Measurements from ENCODE around the gene C2orf92.

The C2orf92 gene

GRCh38 chr2:97724946-97725688, 55.6 kb downstream of the C2orf92 start:
- Histone ChIP-seq H3K9ac (ENCODE audit: low read depth, low read length) (no peak overlapping the region), H3K27me3 (ENCODE audit: insufficient read depth, low read length) (no peaks in the 10 kb centered on the region), H3K27ac (ENCODE audit: low read depth, low read length) (no peak overlapping the region), H3K9me3 (ENCODE audit: insufficient read depth, low read depth, low read length) (peaks cover 2% of the 10 kb centered on the region; the same call in 1 of the 2 replicates), H3K36me3 (ENCODE audit: insufficient read depth, low read length) (no peaks in the 10 kb centered on the region), H3K4me3 (ENCODE audit: low read length) (no peak overlapping the region), H3K4me1 (ENCODE audit: insufficient read depth, low read length) (peaks cover 4% of the 10 kb centered on the region)
- WGBS: 94% methylated on average over 31 of the region's 31 CpGs

GRCh38 chr2:97726261-97727064, 57.0 kb downstream of the C2orf92 start:
- WGBS: 64% methylated on average over 4 of the region's 4 CpGs
- Histone ChIP-seq H3K27me3 (ENCODE audit: insufficient read depth, low read length) (no peaks in the 10 kb centered on the region), H3K9me3 (ENCODE audit: insufficient read depth, low read depth, low read length) (peaks cover 6% of the 10 kb centered on the region; the same call in 1 of the 2 replicates), H3K4me3 (ENCODE audit: low read length) (no peak overlapping the region), H3K9ac (ENCODE audit: low read depth, low read length) (no peak overlapping the region), H3K36me3 (ENCODE audit: insufficient read depth, low read length) (no peaks in the 10 kb centered on the region), H3K4me1 (ENCODE audit: insufficient read depth, low read length) (no peaks in the 10 kb centered on the region), H3K27ac (ENCODE audit: low read depth, low read length) (no peak overlapping the region)

GRCh38 chr2:97727296-97727695, 57.8 kb downstream of the C2orf92 start:
- Histone ChIP-seq H3K4me1 (ENCODE audit: insufficient read depth, low read length) (no peaks in the 10 kb centered on the region), H3K9ac (ENCODE audit: low read depth, low read length) (no peak overlapping the region), H3K27ac (ENCODE audit: low read depth, low read length) (no peak overlapping the region), H3K27me3 (ENCODE audit: insufficient read depth, low read length) (no peaks in the 10 kb centered on the region), H3K36me3 (ENCODE audit: insufficient read depth, low read length) (no peaks in the 10 kb centered on the region), H3K4me3 (ENCODE audit: low read length) (no peak overlapping the region), H3K9me3 (ENCODE audit: insufficient read depth, low read depth, low read length) (peaks cover 6% of the 10 kb centered on the region; the same call in 1 of the 2 replicates)
- 92% methylated on average over 7 of the region's 7 CpGs for WGBS

DNA sequence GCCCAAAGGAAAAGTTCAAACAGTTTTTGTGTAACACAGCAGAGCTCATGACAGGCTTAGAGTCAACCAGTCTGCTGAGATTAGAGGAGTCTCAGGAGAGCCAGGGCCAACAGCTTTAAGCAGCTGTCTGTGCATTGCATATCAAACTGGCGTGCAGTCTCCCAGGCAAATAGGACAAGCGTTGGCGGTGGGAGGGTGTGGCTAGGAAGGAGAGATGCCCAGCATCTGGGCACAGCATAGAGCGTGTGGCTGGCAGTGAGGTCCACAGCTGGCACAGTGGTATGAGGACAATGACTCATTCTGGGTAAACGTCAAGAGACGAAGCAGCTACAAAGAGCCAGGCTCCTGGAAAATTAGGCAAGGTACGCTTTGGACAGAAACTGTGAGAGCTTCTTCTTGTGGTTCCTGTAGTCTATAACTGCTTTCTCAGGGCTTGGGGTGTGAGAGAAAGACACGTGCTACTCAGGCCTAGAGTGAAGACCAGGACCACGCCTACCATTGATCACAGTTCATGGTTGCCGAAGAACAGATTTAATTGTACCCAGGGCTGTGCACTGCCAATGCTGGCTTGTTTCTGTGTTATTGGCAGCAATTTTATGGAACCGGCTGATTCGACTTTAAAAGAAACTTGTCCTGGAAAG, 58.7 kb downstream of the C2orf92 start:
- H3K27ac ChIP-seq (ENCODE audit: low read depth, low read length): no peak overlapping the region
- no peaks in the 10 kb centered on the region for H3K27me3 ChIP-seq (ENCODE audit: insufficient read depth, low read length)
- H3K4me3 ChIP-seq (ENCODE audit: low read length): no peak overlapping the region
- H3K36me3 ChIP-seq (ENCODE audit: insufficient read depth, low read length): no peaks in the 10 kb centered on the region
- H3K9me3 ChIP-seq (ENCODE audit: insufficient read depth, low read depth, low read length): peaks cover 6% of the 10 kb centered on the region; the same call in 1 of the 2 replicates
- WGBS: 93% methylated on average over 12 of the region's 12 CpGs
- no peaks in the 10 kb centered on the region for H3K4me1 ChIP-seq (ENCODE audit: insufficient read depth, low read length)
- no peak overlapping the region for H3K9ac ChIP-seq (ENCODE audit: low read depth, low read length)

DNA sequence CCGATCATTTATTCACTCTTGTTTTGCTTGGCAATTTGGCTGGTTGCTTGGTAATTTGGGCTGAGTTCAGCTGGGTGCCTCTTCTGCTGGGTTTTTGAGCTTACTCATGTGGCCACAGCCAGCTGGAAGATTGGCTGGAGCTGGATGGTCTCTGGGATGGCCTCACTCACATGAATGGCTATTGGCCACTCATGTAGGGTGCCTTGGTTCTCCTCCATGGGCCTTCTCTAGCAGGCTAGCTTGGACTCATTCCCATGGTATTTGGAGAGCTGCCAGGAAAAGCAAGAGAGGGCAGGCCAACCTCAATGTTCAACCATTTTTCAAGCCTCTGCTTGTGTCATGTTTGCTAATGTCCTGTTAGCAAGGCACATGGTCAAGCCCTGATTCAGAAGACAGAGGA, 60.7 kb downstream of the C2orf92 start:
- H3K9ac ChIP-seq (ENCODE audit: low read depth, low read length): no peak overlapping the region
- H3K36me3 ChIP-seq (ENCODE audit: insufficient read depth, low read length): no peaks in the 10 kb centered on the region
- H3K27ac ChIP-seq (ENCODE audit: low read depth, low read length): no peak overlapping the region
- WGBS: no CpG with 5 or more reads among the region's 1 CpG
- no peaks in the 10 kb centered on the region for H3K27me3 ChIP-seq (ENCODE audit: insufficient read depth, low read length)
- no peaks in the 10 kb centered on the region for H3K4me1 ChIP-seq (ENCODE audit: insufficient read depth, low read length)
- H3K9me3 ChIP-seq (ENCODE audit: insufficient read depth, low read depth, low read length): peaks cover 6% of the 10 kb centered on the region; the same call in 1 of the 2 replicates
- no peak overlapping the region for H3K4me3 ChIP-seq (ENCODE audit: low read length)

DNA sequence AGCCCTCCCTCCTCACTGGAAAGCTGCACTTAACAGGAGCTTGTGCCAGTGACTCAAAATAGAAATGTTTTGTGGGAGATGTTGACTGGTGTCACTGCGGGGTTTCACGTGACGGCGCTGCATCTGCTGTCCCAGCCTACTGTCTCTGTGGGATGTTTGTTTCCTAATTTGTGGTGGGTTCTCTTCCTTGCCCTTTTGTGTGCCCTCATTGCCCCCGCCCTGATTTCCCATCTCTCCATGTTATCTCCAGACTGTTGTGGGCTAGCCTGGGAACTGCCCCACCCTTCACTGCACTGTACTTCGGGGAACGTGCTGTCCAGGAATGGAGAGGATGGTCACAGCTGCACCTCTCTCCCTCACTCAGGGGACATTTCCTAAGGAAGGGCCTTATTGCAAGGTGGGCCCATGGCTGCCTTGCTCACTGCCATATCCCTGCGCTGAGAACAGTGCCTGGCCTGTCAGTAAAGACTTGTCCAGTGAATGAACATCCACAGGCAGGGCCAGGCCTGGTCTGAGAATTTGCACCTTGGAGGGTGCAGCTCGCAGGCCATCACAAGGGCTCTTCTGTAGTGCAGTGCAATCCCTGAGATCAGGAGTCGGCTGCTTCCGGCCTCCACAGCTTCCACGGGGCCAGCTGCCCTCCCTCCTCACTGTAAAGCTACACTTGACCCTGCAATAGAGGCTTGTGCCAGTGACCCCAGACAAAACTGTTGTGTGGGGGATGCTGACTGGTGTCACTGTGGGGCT, 61.9 kb downstream of the C2orf92 start:
- no peaks in the 10 kb centered on the region for H3K36me3 ChIP-seq (ENCODE audit: insufficient read depth, low read length)
- H3K9ac ChIP-seq (ENCODE audit: low read depth, low read length): no peak overlapping the region
- peaks cover 6% of the 10 kb centered on the region; the same call in 1 of the 2 replicates for H3K9me3 ChIP-seq (ENCODE audit: insufficient read depth, low read depth, low read length)
- no peak overlapping the region for H3K27ac ChIP-seq (ENCODE audit: low read depth, low read length)
- no peaks in the 10 kb centered on the region for H3K4me1 ChIP-seq (ENCODE audit: insufficient read depth, low read length)
- no peaks in the 10 kb centered on the region for H3K27me3 ChIP-seq (ENCODE audit: insufficient read depth, low read length)
- no peak overlapping the region for H3K4me3 ChIP-seq (ENCODE audit: low read length)
- WGBS: 95% methylated on average over 12 of the region's 12 CpGs

DNA sequence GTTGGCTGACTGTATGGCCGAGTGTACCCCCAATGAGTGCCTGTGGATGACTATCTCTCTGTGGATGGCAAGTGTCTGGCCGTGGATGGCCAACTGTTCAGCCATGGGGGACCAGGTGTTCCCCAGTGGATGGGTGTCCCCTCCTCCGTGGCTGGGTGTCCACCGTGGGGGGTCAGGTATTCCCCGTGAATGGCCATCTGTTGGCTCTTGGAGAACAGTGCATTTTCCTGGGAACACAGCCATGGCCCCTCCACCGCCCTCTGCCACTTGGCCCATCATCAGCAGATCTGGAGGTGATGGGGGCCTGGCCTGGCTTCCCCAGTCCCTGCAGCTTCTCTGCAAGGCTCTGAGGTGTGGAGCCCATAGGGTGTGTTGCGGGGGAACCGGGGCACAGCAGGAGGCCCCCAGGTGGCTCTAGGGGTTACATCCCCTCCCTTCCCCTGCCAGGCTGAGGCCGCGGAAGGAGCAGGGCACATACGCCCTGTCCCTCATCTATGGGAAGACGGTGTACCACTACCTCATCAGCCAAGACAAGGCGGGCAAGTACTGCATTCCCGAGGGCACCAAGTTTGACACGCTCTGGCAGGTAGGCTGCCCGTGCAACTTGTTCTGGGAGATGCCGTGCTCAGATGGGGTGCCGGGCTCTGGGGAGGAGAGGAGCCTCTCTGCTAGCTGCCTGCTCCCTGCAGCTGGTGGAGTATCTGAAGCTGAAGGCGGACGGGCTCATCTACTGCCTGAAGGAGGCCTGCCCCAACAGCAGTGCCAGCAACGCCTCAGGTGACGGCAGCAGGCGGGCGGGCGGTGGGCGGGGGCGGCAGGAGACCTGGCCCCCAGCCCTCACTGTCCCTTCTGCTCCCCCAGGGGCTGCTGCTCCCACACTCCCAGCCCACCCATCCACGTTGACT, 63.2 kb downstream of the C2orf92 start:
- H3K9ac ChIP-seq (ENCODE audit: low read depth, low read length): no peak overlapping the region
- H3K9me3 ChIP-seq (ENCODE audit: insufficient read depth, low read depth, low read length): peaks cover 6% of the 10 kb centered on the region; the same call in 1 of the 2 replicates
- H3K27ac ChIP-seq (ENCODE audit: low read depth, low read length): no peak overlapping the region
- no peaks in the 10 kb centered on the region for H3K36me3 ChIP-seq (ENCODE audit: insufficient read depth, low read length)
- H3K4me3 ChIP-seq (ENCODE audit: low read length): no peak overlapping the region
- 94% methylated on average over 28 of the region's 28 CpGs for WGBS
- no peaks in the 10 kb centered on the region for H3K27me3 ChIP-seq (ENCODE audit: insufficient read depth, low read length)
- H3K4me1 ChIP-seq (ENCODE audit: insufficient read depth, low read length): no peaks in the 10 kb centered on the region

GRCh38 chr2:97733341-97734035, 64.0 kb downstream of the C2orf92 start:
- Histone ChIP-seq H3K9ac (ENCODE audit: low read depth, low read length) (no peak overlapping the region), H3K4me1 (ENCODE audit: insufficient read depth, low read length) (no peaks in the 10 kb centered on the region), H3K36me3 (ENCODE audit: insufficient read depth, low read length) (no peaks in the 10 kb centered on the region), H3K9me3 (ENCODE audit: insufficient read depth, low read depth, low read length) (peaks cover 6% of the 10 kb centered on the region; the same call in 1 of the 2 replicates), H3K27ac (ENCODE audit: low read depth, low read length) (no peak overlapping the region), H3K27me3 (ENCODE audit: insufficient read depth, low read length) (no peaks in the 10 kb centered on the region), H3K4me3 (ENCODE audit: low read length) (no peak overlapping the region)
- WGBS: 95% methylated on average over 20 of the region's 20 CpGs

GRCh38 chr2:97734061-97735051, 64.8 kb downstream of the C2orf92 start:
- Histone ChIP-seq H3K9me3 (ENCODE audit: insufficient read depth, low read depth, low read length) (peaks cover 6% of the 10 kb centered on the region; the same call in 1 of the 2 replicates), H3K27me3 (ENCODE audit: insufficient read depth, low read length) (no peaks in the 10 kb centered on the region), H3K36me3 (ENCODE audit: insufficient read depth, low read length) (no peaks in the 10 kb centered on the region), H3K4me1 (ENCODE audit: insufficient read depth, low read length) (no peaks in the 10 kb centered on the region), H3K4me3 (ENCODE audit: low read length) (no peak overlapping the region), H3K9ac (ENCODE audit: low read depth, low read length) (no peak overlapping the region), H3K27ac (ENCODE audit: low read depth, low read length) (no peak overlapping the region)
- 93% methylated on average over 44 of the region's 44 CpGs for WGBS

Data from HUES64 (cell line).